NCI-H128 (cell line): Measurements from ENCODE around the gene RAC2.
"Not testable (repeated sequence)": the region's sequence is repeated elsewhere in the genome, so short reads cannot be mapped to it uniquely, and the experiment has no call there.

Experiments
- DNase-seq: peaks from one replicate; lab custom pipeline; 2025; ENCODE audit not compliant: unreplicated experiment; lab: John Stamatoyannopoulos, UW

RAC2 gene

GRCh38 chr22:37256075-37256726 is 12.1 kb upstream of the RAC2 start:
- DNase-seq, result no peak

DNA sequence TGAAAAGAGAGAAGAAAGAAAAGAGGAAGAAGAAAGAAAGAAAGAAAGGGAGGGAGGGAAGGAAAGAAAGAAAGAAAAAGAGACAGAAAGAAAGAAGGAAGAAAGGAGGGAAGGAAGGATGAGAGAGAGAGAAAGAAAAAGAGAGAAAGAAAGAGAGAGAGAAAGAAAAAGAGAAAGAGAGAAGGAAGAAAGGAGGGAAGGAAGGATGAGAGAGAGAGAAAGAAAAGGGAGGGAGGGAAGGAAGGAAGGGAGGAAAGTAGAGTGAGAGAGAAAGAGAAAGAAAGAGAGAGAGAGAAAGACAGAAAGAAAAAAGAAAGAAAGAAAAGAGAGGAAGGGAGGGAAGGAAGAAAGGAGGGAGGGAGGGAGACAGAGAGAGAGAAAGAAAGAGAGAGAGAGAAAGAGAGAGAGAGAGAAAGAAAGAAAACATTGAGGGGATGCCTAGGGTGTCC is 11.5 kb upstream of the RAC2 start:
- DNase-seq, result no peak

DNA sequence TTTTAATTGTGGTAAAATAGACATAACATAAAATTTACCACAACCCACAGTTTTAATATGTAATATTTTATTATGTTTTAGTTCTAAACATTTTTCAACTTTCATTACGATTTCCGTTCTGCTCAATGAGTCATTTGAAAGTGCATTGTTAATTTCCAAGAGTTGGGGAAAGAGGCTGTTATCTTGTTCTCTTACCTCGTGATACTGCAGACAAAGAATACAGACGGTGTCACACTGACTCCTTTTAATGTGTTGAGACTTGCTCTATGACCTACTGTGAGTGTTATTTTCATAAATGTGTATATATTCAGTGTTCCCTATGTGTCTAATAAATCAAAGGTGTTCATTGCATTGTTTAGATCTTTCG is 10.8 kb upstream of the RAC2 start:
- no peak for DNase-seq

DNA sequence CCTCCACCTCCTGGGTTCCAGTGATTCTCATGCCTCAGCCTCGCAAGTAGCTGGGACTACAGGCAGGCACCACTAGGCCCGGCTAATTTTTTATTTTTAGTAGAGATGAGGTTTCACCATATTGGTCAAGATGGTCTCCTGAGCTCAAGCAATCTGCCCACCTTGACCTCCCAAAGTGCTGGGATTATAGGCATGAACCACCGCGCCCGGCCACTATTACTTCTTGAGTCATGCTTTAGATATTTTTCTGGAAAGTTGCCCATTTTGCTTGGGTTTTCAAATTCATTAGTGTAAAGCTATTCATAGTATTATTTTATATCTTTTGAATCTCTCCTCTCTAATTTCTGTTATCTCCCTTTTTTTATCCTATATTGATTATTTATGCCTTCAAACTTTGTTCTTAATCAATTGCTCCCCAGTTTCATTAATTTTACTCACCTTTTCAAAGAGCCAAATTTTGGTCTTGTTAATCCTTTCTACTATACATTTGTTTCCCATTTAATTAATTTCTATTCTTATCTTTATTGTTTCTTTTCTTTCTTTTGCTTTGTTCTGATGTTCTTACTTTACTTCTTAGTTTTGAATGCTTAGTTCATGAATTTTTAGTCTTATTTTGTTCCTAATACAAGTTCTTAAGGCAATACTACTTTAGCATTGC is 10.3 kb upstream of the RAC2 start:
- no peak for DNase-seq

- no peak for DNase-seq
Measured at GRCh38 chr22:37253126-37253660, 9.1 kb upstream of the RAC2 start.

GRCh38 chr22:37251836-37252235 is 7.8 kb upstream of the RAC2 start:
- DNase-seq, result not testable (repeated sequence)

GRCh38 chr22:37249986-37250385 is 5.9 kb upstream of the RAC2 start:
- no peak for DNase-seq

DNA sequence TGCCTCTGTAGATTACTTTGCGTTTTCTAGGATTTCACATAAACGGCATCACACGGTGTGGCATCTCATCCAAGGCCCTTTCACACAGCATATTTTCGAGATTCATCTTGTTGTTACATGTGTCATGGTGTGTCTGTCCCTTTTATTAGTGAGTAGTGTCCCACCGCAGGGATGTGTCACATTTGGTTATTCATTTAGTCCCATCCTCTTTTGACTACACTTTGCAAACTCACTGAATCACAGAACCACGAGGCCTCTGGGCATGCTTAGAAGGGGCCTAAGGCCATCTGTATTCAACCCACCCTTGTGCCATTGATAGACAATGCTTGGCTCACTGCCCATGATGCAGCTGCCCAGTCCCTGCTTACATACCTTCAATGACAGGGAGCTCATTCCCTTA is 4.2 kb upstream of the RAC2 start:
- no peak for DNase-seq

- no peak for DNase-seq
Measured at GRCh38 chr22:37245740-37246139, 1.7 kb upstream of the RAC2 start.

DNA sequence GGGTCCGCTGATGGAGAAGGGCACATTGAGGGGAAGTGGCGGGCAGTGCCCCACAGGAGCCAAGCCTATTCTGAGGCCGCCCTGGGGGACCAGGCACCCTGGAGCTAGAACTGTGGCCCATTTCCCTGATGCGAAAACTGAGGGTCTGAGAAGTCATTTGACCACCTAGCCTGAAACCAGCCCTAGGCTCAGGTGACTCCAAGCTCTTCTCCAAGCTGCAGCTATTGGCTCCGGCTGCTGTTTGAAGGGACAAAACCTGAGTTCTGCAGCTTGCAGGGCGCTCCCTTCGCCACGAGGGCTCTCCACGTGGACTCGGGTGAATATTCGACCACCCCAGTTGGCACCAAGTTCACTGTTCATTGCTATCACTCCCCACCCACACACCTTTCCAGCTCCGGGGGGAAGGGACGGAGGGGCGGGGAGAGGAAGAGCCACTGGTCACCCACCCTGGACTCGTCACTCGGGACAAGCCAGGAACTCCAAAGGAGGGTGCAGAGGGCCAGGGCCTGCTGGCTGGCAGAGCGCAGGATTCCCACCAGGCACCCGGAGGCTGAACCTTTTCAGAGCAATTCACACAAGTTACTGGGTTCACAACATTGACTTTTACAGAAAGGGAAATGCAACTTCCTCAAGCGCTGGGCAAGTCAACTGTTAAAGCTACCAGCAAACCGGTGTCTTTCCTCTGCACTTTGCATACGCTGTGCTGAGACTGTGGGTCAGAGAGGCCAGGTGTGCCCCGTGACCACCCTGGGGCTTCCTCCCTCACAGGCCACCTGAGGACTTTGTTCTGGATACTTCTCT is 1.1 kb upstream of the RAC2 start:
- no peak for DNase-seq

DNA sequence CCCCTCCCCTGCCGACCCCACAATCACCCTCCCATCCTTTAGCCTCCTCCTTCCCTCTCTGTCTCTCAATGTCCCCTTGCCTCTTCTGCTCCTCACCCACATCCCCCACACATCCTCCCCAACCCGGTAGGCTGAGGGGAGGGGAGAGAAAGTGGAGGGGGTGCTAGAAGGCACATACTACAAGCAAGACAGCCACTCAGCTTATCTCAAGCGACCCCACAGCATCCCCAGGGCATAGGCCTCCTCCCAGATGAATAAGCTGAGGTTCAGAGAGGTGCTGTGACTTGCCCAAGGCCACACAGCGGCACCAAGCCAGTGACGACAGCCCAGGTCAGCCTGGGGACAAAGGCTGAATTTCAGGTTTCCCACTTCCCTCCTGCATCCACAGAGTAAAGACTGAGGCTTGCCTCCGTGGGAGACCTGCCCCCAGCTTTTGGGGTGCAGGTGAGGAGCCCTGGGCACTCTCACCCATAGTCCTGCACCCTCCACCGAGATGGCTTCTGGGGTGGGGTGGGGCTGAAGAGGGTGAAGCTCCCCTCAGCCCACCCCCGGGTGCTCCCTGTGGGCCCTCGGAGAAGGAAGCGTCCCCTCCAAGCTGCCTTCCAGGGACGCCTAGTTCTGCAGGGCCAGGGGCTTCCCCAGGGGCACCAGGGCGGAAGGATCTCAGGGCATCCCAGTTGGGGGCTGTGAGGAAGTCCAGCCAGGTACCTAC is 511 bp downstream of the RAC2 start:
- no peak for DNase-seq

DNA sequence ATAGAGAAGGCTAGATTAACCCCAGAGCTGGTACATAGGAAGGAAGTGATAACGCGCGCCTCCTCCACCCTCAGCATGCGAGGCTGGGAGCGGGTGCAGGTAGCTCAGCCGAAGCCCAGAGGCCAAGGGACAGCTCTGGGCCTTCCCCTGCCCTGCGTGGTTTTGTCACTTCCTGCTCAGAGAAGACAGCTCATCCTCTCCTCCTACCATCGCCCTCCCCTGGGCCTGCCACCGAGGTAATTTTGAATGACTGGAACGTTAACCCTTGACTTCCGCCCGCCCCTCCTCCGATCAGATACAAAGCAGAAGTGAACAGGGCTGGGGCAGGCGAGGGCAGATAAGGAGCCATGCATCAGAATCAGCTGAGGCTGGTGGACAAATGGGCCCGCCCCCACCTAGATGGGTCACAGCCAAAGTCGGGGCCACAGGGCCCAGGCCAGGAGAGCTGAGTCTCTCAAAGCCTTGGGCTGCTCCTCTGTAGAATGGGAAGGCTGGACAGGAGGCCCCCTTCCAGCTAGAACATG is 1.6 kb downstream of the RAC2 start:
- DNase-seq, result no peak

- DNase-seq, result no peak
Measured at GRCh38 chr22:37241351-37242142, 2.5 kb downstream of the RAC2 start.

DNA sequence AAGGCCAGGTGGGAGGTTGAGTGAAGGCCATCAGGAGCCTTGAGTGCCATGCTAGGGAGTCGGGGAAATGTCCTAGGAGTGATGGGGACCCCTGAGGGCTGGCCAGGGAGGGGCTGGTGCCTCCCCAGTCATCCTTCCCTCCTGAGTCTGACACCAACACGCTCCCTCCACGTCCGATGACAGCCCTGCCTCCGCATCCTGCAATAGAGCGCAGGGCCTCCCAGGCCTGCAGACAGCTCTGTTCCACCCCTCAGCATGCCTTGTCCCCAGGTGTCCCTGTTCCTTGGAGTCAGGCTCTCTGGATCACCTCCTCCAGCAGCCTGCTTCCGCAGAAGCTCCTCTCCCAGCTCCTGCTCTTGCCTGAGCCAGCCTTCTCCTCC is 3.1 kb downstream of the RAC2 start:
- no peak for DNase-seq

DNA sequence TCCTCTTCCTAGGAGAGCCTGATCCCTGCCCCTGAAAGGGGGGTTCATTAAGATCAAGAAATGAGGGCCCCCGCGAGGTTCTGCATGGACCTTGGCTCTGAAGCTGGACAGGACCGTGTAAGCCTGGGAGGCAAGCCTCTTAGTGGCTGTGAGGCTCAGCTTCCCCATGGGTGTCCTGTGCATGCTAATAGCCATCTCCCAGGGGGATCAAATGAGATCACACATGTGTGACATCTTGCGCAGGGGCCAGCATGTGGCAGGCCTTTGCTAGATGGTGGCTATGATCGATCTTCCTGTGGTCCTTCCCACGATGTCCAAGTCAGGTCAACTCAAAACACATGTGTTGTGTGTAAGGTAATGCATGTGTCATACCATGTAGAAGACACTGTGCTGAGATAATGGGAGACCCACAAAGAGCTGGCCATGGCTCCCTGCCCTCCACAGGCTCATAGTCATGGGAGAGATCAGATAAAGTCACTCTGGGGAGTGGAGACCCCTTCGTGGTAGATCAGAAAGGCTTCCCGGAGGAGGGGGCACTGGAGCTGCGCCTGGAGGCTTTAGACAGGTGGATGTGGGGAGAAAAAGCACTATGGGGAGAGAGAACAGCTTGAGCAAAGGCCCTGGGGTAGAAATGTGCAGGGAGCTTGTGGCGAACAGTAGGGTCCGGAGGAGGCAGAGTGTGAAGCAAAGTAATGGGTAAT is 3.7 kb downstream of the RAC2 start:
- DNase-seq, result no peak

GRCh38 chr22:37239336-37240239 is 4.5 kb downstream of the RAC2 start:
- DNase-seq, result no peak

DNA sequence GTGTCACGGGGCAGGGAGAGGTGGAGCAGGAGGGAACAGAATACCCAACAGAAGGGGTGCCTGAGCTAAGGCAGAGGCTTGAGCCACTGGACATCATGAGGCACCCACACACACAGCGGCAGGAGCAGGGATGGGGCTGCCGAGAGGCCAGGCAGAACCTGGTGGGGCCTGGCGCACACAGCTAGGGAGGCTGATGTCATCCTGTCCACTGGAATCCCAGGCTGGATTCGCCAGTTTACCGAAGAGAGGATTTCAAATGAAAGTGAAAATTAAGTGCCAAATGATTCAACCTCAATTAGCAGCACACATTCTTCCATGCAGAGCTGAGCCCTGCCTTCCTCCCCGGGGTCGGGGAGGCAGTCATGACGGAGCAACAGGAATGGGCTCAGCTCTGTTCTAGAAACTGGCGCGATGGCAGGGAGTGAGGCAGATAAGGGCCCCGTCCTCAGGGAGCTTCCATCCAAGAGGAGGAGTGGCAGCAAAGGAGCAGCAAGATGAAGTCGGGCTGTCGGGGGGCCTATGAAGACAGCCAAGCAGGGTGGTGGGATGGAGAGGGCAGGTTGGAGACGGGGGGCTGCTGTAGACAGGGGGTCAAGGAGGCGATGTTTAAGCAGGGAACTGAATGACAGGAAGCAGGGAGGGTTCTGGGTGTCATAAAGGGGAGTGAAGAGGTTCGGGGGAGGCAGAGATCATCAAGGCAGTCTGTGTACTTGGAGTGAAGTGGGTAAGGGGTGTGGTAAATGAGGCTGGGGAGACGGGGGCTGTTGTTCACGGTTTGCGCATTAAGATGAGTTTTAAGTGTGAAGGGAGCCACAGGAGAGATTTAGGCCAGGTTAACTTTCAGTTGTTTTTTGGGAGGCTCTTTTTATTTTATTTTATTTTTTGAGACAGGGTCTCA is 6.4 kb downstream of the RAC2 start:
- DNase-seq, result no peak
